OCI-LY3 (cell line): Measurements from ENCODE around the gene AIRE.

ENCODE experiments used
- H2AFZ ChIP-seq: fragments of 200-600, 300-600 bp; shearing (Covaris generic); 2 replicates; pipeline ENCODE4 v1.6.0; 2014; ENCODE audit warnings: antibody characterized with exemption, low read depth, low read length
- H3K27ac ChIP-seq: fragments of 200-600, 300-600 bp; sonication (generic); 2 replicates; pipeline ENCODE4 v1.5.1; 2014; ENCODE audit warnings: mild to moderate bottlenecking, low read length, moderate library complexity, mixed read lengths
- H3K27me3 ChIP-seq: fragments of 200-600, 300-600 bp; sonication (generic); 2 replicates; pipeline ENCODE4 v1.6.1; 2014; ENCODE audit warnings: low read depth, low read length, mixed read lengths
- H3K36me3 ChIP-seq: fragments of 200-600, 300-600 bp; sonication (generic); replicated peaks from 2 replicates; pipeline ENCODE3; 2014; ENCODE audit warnings: low read depth, low read length, mixed read lengths
- H3K4me1 ChIP-seq: fragments of 300-600, 200-600 bp; sonication (generic); 2 replicates; pipeline ENCODE4 v1.6.1; 2014; ENCODE audit warnings: low read length, mixed read lengths
- H3K4me2 ChIP-seq: fragments of 200-600, 300-600 bp; sonication (generic); 2 replicates; pipeline ENCODE4 v1.6.1; 2014; ENCODE audit warnings: low read length, mixed read lengths
- H3K4me3 ChIP-seq: fragments of 300-600, 200-600 bp; sonication (generic); 2 replicates; pipeline ENCODE4 v1.5.1; 2014; ENCODE audit warnings: antibody characterized with exemption, mild to moderate bottlenecking, low read length, moderate library complexity
- H3K79me2 ChIP-seq: fragments of 300-600, 200-600 bp; shearing (Covaris generic); 2 replicates; pipeline ENCODE4 v1.6.1; 2014; ENCODE audit warnings: mild to moderate bottlenecking, low read length, mixed read lengths
- H3K9ac ChIP-seq: fragments of 300-600, 200-600 bp; shearing (Covaris generic); 2 replicates; pipeline ENCODE4 v1.6.0; 2014; ENCODE audit warnings: mild to moderate bottlenecking, low read length, moderate library complexity
- H3K9me3 ChIP-seq: fragments of 200-600, 300-600 bp; shearing (Covaris generic); 2 replicates; pipeline ENCODE4 v1.6.1; 2014; ENCODE audit warnings: low read length, mixed read lengths; ENCODE audit not compliant: insufficient read depth
- H4K20me1 ChIP-seq: fragments of 200-600, 300-600 bp; sonication (generic); 2 replicates; pipeline ENCODE4 v1.6.1; 2016; ENCODE audit warnings: low read length, mixed read lengths; ENCODE audit not compliant: insufficient read depth
- EZH2phosphoT487 ChIP-seq: fragments of 200-600 bp; shearing (Covaris generic); IDR thresholded peaks from 2 replicates; pipeline ENCODE4 v1.6.1; 2018; ENCODE audit warnings: antibody characterized with exemption, mixed run types, low read depth
- TF ChIP-seq, protein P1 (sequence below): fragments of 200-600, 300-600 bp; sonication (generic); IDR thresholded peaks from 2 replicates; pipeline ENCODE4 v1.5.1; 2014; ENCODE audit warnings: antibody characterized with exemption, low read length, low read depth

Gene AIRE

DNA sequence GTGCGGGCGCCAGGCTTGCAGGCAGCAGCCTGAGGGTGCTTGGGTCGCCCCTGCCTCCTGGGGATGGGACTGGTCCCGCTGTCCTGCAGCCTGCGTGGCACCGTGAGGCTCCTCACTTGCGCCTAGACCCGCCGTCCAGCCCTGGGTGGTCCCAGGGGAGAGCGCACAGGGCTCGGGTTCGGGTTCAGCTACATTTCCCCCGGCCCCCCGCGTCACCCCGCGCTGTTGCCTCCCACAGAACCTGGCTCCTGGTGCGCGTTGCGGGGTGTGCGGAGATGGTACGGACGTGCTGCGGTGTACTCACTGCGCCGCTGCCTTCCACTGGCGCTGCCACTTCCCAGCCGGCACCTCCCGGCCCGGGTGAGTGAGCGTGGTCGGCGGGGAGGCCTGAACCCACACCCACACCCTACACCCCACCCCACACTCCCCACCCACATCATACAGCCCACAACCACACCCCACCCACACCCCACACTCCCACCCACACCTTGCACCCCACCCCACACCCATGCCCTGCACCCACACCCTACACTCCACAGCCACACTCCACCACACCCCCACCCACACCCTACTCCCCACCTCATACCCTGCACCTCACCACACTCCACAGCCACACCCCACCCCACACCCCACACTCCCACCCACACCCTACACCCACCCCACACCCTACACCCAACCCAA lies 8.0 kb downstream of the AIRE start:
- Histone ChIP-seq H3K27ac (no peak overlapping the region), H3K9me3 (no peaks in the 10 kb centered on the region), H3K27me3 (no peaks in the 10 kb centered on the region), H3K4me2 (no peak overlapping the region), H3K79me2 (no peaks in the 10 kb centered on the region), H3K9ac (no peak overlapping the region), H3K4me1 (peaks cover 67% of the 10 kb centered on the region), H4K20me1 (no peaks in the 10 kb centered on the region), H2AFZ (no peak overlapping the region), H3K36me3 (no peaks in the 10 kb centered on the region), H3K4me3 (no peak overlapping the region)
- TF ChIP-seq, protein P1, sequence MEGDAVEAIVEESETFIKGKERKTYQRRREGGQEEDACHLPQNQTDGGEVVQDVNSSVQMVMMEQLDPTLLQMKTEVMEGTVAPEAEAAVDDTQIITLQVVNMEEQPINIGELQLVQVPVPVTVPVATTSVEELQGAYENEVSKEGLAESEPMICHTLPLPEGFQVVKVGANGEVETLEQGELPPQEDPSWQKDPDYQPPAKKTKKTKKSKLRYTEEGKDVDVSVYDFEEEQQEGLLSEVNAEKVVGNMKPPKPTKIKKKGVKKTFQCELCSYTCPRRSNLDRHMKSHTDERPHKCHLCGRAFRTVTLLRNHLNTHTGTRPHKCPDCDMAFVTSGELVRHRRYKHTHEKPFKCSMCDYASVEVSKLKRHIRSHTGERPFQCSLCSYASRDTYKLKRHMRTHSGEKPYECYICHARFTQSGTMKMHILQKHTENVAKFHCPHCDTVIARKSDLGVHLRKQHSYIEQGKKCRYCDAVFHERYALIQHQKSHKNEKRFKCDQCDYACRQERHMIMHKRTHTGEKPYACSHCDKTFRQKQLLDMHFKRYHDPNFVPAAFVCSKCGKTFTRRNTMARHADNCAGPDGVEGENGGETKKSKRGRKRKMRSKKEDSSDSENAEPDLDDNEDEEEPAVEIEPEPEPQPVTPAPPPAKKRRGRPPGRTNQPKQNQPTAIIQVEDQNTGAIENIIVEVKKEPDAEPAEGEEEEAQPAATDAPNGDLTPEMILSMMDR = no peak
- no peak for TF ChIP-seq EZH2phosphoT487

DNA sequence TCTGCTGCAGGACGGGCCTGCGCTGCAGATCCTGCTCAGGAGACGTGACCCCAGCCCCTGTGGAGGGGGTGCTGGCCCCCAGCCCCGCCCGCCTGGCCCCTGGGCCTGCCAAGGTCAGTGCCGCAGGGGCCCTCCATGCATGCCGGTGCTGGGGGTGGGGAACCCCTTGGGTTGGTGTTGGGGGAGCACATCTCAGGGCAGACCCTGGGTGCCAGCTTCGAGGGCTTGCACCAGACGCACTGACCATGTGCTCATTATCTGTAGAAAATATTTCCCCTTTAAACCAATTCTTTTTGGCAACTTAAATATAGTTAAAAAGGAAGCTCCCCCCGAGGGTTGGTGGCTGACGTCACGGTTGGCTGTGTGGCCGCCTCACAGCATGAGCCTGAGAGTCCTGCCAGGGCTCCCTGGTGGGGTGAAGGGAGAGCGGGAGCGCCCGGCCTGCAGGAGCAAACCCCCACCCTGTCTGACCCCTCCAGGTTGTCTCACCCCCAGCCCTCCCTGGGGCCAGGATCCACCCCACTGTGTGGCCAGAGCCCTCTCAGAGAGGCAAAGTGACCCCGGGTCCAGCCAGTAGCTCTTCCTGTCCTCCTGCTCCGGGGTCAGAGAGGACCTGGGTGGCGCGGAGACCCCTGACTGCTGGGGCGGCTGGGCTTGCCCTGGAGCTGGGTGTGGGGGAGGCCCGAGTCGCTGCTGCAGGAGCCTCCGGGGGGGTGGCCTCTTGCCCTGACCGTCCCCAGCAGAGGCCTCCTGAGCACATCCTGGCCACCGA lies 8.9 kb downstream of the AIRE start:
- Histone ChIP-seq H3K4me3 (no peak overlapping the region), H3K9ac (no peak overlapping the region; the same call in 1 of the 2 replicates), H3K27ac (peak overlapping the region; percentile 62), H4K20me1 (no peaks in the 10 kb centered on the region), H3K4me2 (peak overlapping the region; percentile 55; the same call in 1 of the 2 replicates), H3K36me3 (no peaks in the 10 kb centered on the region), H3K4me1 (peaks cover 71% of the 10 kb centered on the region), H2AFZ (no peak overlapping the region), H3K79me2 (no peaks in the 10 kb centered on the region), H3K27me3 (no peaks in the 10 kb centered on the region), H3K9me3 (no peaks in the 10 kb centered on the region)
- TF ChIP-seq, protein P1 = no peak
- TF ChIP-seq EZH2phosphoT487 = no peak

DNA sequence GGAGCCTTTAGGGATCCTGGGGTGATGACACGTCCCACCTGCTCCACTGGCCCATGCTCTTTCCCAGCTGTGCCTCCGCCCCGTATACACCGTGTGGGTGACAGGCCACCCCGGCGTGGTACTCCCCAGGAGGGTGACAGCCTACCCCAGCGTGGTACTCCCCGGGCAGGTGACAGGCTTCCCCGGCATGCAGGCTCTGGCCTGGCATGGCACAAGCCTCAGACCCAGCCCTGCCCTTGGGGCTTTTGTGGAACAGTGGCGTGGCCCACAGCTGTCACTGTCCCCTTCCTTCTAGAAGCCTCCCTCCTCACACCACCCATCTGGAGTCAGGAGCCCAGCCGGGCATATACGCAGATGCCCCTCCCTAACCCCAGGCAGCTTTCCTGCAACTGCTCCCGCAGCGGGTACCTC lies 9.5 kb downstream of the AIRE start:
- no peaks in the 10 kb centered on the region for H4K20me1 ChIP-seq
- peaks cover 71% of the 10 kb centered on the region for H3K4me1 ChIP-seq
- H3K9ac ChIP-seq = peak overlapping the region; percentile 54; the same call in 1 of the 2 replicates
- TF ChIP-seq EZH2phosphoT487 = no peak
- TF ChIP-seq, protein P1 = no peak
- H3K36me3 ChIP-seq = no peaks in the 10 kb centered on the region
- H3K4me3 ChIP-seq = peak overlapping the region; percentile 32; the same call in 1 of the 2 replicates
- H3K9me3 ChIP-seq = no peaks in the 10 kb centered on the region
- no peaks in the 10 kb centered on the region for H3K27me3 ChIP-seq
- H2AFZ ChIP-seq = no peak overlapping the region
- peak overlapping the region; percentile 55 for H3K4me2 ChIP-seq
- H3K27ac ChIP-seq = peak overlapping the region; percentile 62
- H3K79me2 ChIP-seq = peaks cover under 1% of the 10 kb centered on the region; the same call in 1 of the 2 replicates

DNA sequence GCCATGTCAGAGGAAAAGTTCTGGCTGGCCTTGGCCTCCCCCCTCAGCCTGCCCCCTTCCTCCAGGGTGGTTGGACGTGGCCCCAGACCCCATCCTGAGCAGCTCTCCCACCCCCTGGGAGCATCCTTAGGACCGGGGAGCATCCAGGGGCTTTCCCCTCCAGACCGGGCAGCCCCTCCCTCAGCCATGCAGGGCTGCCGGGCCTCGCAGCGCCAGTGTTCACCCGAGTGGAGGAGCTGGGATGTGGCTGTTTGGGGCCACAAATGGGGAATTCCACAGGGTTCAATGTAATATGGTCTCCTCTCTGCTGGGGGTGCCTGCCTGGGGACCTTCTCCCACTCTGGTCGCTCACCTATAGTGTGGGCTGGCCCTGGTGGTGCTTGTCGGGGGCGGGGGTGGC lies 10.0 kb downstream of the AIRE start:
- Histone ChIP-seq H3K9ac (peak overlapping the region; percentile 54; the same call in 1 of the 2 replicates), H3K4me3 (peak overlapping the region; percentile 32; the same call in 1 of the 2 replicates), H3K4me1 (peaks cover 69% of the 10 kb centered on the region), H4K20me1 (peaks cover 1% of the 10 kb centered on the region), H3K79me2 (peaks cover 5% of the 10 kb centered on the region), H2AFZ (no peak overlapping the region), H3K9me3 (no peaks in the 10 kb centered on the region), H3K4me2 (peak overlapping the region; percentile 55), H3K27ac (peak overlapping the region; percentile 62), H3K36me3 (no peaks in the 10 kb centered on the region), H3K27me3 (no peaks in the 10 kb centered on the region)
- TF ChIP-seq, protein P1 = no peak
- no peak for TF ChIP-seq EZH2phosphoT487
